H1 (cell line): ENCODE measurements around the gene ACAP2. TPM values are rescaled to one million over a fixed set of nuclear protein-coding genes. Genes with fewer than 3 reads are reported as not detected.

Experiments used
- CTCF ChIA-PET: fragments of 300-600 bp; sonication (Branson Sonifier 250); formaldehyde crosslinking; loops from one replicate; lab custom pipeline; 2021; ENCODE audit not compliant: partially characterized antibody; lab: Charles Lee
- POLR2A ChIA-PET: fragments of 300-600 bp; sonication (Branson Sonifier 250); formaldehyde crosslinking; loops from one replicate; lab custom pipeline; 2021; ENCODE audit warnings: inconsistent platforms; ENCODE audit not compliant: partially characterized antibody; lab: Charles Lee
- DNase-seq, 2 experiments: peaks; one replicate each; pipeline versions ENCODE4 v3.0.0 to v3.0.0-alpha.2; 2010 to 2022; ENCODE audit warnings: low spot score in 2 of 2, low read depth in 1 of 2, mixed read lengths in 1 of 2
- FAIRE-seq: peaks from 2 replicates; lab custom pipeline; 2011; peaks lifted over from hg19 to GRCh38; lab: Jason Lieb, UNC
- H2AFZ ChIP-seq: 2 replicates; pipeline ENCODE4 v1.8.1; 2012; ENCODE audit warnings: low read length, inconsistent platforms
- H2AK5ac ChIP-seq: 2 replicates; pipeline ENCODE4 v1.6.1; 2013; ENCODE audit warnings: low read depth, low read length
- H2BK120ac ChIP-seq: replicated peaks from 2 replicates; pipeline ENCODE3; 2013; ENCODE audit warnings: low read depth, low read length, inconsistent platforms
- H2BK12ac ChIP-seq: 2 replicates; pipeline ENCODE4 v1.6.1; 2013; ENCODE audit warnings: low read depth, low read length
- H2BK15ac ChIP-seq: 2 replicates; pipeline ENCODE4 v1.6.1; 2013; ENCODE audit warnings: low read length
- H2BK20ac ChIP-seq: 2 replicates; pipeline ENCODE4 v1.6.1; 2013; ENCODE audit warnings: low read length
- H2BK5ac ChIP-seq: 2 replicates; pipeline ENCODE4 v1.6.1; 2013; ENCODE audit warnings: low read depth, low read length
- H3K14ac ChIP-seq: 2 replicates; pipeline ENCODE4 v1.6.1; 2013; ENCODE audit warnings: inconsistent platforms; ENCODE audit not compliant: insufficient read length
- H3K18ac ChIP-seq: 2 replicates; pipeline ENCODE4 v1.6.1; 2013; ENCODE audit warnings: low read length; ENCODE audit errors: extremely low read depth
- H3K23ac ChIP-seq: 2 replicates; pipeline ENCODE4 v1.6.1; 2013; ENCODE audit warnings: inconsistent platforms; ENCODE audit not compliant: insufficient read length
- H3K23me2 ChIP-seq: 2 replicates; pipeline ENCODE4 v1.6.1; 2013; ENCODE audit warnings: low read depth, low read length
- H3K27ac ChIP-seq: 2 replicates; pipeline ENCODE4 v1.6.1; 2011; ENCODE audit warnings: low read depth, low read length, inconsistent platforms
- H3K27me3 ChIP-seq, 4 experiments: replicated peaks in 1 of 4; 1 replicate in 1 of 4; 2 replicates in 3 of 4; pipeline versions ENCODE4 v1.6.1 to v1.8.1; 2011 to 2013; ENCODE audit warnings: low read length in 3 of 4, mild to moderate bottlenecking in 3 of 4, inconsistent platforms in 2 of 4, mixed read lengths in 2 of 4, moderate library complexity in 1 of 4; ENCODE audit not compliant: control insufficient read depth in 3 of 4, insufficient read depth in 3 of 4; ENCODE audit errors: extremely low read depth in 1 of 4
- H3K36me3 ChIP-seq, 4 experiments: 2 replicates each; pipeline versions ENCODE4 v1.6.1 to v1.8.1; 2011 to 2013; ENCODE audit warnings: mild to moderate bottlenecking in 4 of 4, low read length in 3 of 4, moderate library complexity in 2 of 4, control low read depth in 1 of 4, inconsistent platforms in 1 of 4; ENCODE audit not compliant: insufficient read depth in 4 of 4, control insufficient read depth in 2 of 4
- H3K4ac ChIP-seq: replicated peaks from 2 replicates; pipeline ENCODE3; 2013; ENCODE audit warnings: low read length, low read depth, mixed read lengths, inconsistent platforms; ENCODE audit not compliant: insufficient read length
- H3K4me1 ChIP-seq, 4 experiments: replicated peaks in 1 of 4; 1 replicate in 1 of 4; 2 replicates in 3 of 4; pipeline versions ENCODE4 v1.6.1 to v1.8.1; 2011 to 2013; ENCODE audit warnings: low read length in 3 of 4, inconsistent platforms in 2 of 4, mixed read lengths in 1 of 4; ENCODE audit not compliant: insufficient read depth in 4 of 4, control insufficient read depth in 3 of 4
- H3K4me2 ChIP-seq, 2 experiments: 2 replicates each; pipeline versions ENCODE4 v1.6.1 to v1.8.1; 2011 to 2013; ENCODE audit warnings: low read depth in 2 of 2, low read length in 2 of 2, control low read depth in 1 of 2, inconsistent platforms in 1 of 2, mild to moderate bottlenecking in 1 of 2; ENCODE audit not compliant: insufficient read depth in 1 of 2
- H3K4me3 ChIP-seq, 4 experiments: fragments of 200-600, 300-600 bp in 1 of 4; sonication (generic), shearing (Covaris generic), sonication (Bioruptor Twin) in 1 of 4; 2 replicates each; pipeline versions ENCODE4 v1.5.1 to v1.8.1; 2011 to 2016; ENCODE audit warnings: low read length in 4 of 4, low read depth in 3 of 4, control low read depth in 2 of 4, inconsistent platforms in 2 of 4, mild to moderate bottlenecking in 2 of 4, mixed read lengths in 1 of 4, moderate library complexity in 1 of 4; ENCODE audit not compliant: insufficient read depth in 2 of 4; ENCODE audit errors: extremely low read depth in 1 of 4
- H3K56ac ChIP-seq: replicated peaks from 2 replicates; pipeline ENCODE3; 2013; ENCODE audit warnings: low read depth, mild to moderate bottlenecking, mixed read lengths, low read length, inconsistent platforms; ENCODE audit not compliant: insufficient read length
- H3K79me1 ChIP-seq: 2 replicates; pipeline ENCODE4 v1.6.1; 2013; ENCODE audit warnings: low read depth, low read length, control low read depth
- H3K79me2 ChIP-seq, 2 experiments: 2 replicates each; pipeline versions ENCODE4 v1.6.1 to v1.8.1; 2012 to 2013; ENCODE audit warnings: low read length in 2 of 2, mild to moderate bottlenecking in 2 of 2, inconsistent platforms in 1 of 2; ENCODE audit not compliant: insufficient read depth in 2 of 2, control insufficient read depth in 1 of 2
- H3K9ac ChIP-seq, 4 experiments: replicated peaks in 1 of 4; 1 replicate in 1 of 4; 2 replicates in 3 of 4; pipeline versions ENCODE4 v1.6.1 to v1.8.1; 2011 to 2013; ENCODE audit warnings: low read depth in 3 of 4, low read length in 3 of 4, control low read depth in 2 of 4, mild to moderate bottlenecking in 2 of 4, moderate library complexity in 2 of 4, inconsistent platforms in 1 of 4; ENCODE audit errors: extremely low read depth in 1 of 4
- H3K9me3 ChIP-seq, 2 experiments: 2 replicates each; pipeline versions ENCODE4 v1.6.1 to v1.8.1; 2012 to 2013; ENCODE audit warnings: mild to moderate bottlenecking in 2 of 2, moderate library complexity in 2 of 2, control low read depth in 1 of 2, inconsistent platforms in 1 of 2, low read depth in 1 of 2, low read length in 1 of 2, mixed read lengths in 1 of 2; ENCODE audit not compliant: insufficient read depth in 2 of 2
- H4K20me1 ChIP-seq, 2 experiments: replicated peaks in 1 of 2; 2 replicates each; pipeline versions ENCODE3 to v1.8.1; 2011 to 2013; ENCODE audit warnings: inconsistent platforms in 2 of 2, low read length in 2 of 2, mild to moderate bottlenecking in 1 of 2; ENCODE audit not compliant: insufficient read depth in 2 of 2, control insufficient read depth in 1 of 2
- H4K5ac ChIP-seq: 2 replicates; pipeline ENCODE4 v1.6.1; 2013; ENCODE audit warnings: low read length, low read depth, mixed read lengths, inconsistent platforms; ENCODE audit not compliant: insufficient read length
- H4K8ac ChIP-seq: 2 replicates; pipeline ENCODE4 v1.8.0; 2013; ENCODE audit warnings: mild to moderate bottlenecking, moderate library complexity, low read length, inconsistent platforms; ENCODE audit not compliant: insufficient read depth; ENCODE audit errors: extremely low read depth
- H4K91ac ChIP-seq: replicated peaks from 2 replicates; pipeline ENCODE3; 2013; ENCODE audit warnings: low read length, mixed read lengths, inconsistent platforms; ENCODE audit not compliant: insufficient read length
- ASH2L ChIP-seq: fragments of 200-600, 300-600 bp; sonication (generic); IDR thresholded peaks from one replicate; pipeline ENCODE4 v1.7.1; 2017; ENCODE audit warnings: low read length
- BACH1 ChIP-seq: IDR thresholded peaks from 2 replicates; pipeline ENCODE4 v1.6.1; 2012; ENCODE audit warnings: low read length, improper control_type of control experiment
- BRCA1 ChIP-seq: IDR thresholded peaks from 2 replicates; pipeline ENCODE4 v1.6.1; 2012; ENCODE audit warnings: low read depth, low read length, improper control_type of control experiment
- CBX8 ChIP-seq: fragments of 300-800, 300-1000 bp; sonication (generic); IDR thresholded peaks from 2 replicates; pipeline ENCODE4 v1.7.1; 2016; ENCODE audit warnings: low read depth, low read length, borderline replicate concordance
- CTBP2 ChIP-seq: IDR thresholded peaks from 2 replicates; pipeline ENCODE4 v1.7.0; 2011; ENCODE audit warnings: borderline replicate concordance, mild to moderate bottlenecking, moderate library complexity, mixed read lengths, low read length; ENCODE audit not compliant: insufficient read depth, insufficient read length
- EGR1 ChIP-seq: IDR thresholded peaks from 2 replicates; pipeline ENCODE4 v1.6.1; 2011; ENCODE audit warnings: low read depth, low read length, borderline replicate concordance
- GABPA ChIP-seq: IDR thresholded peaks from 2 replicates; pipeline ENCODE4 v1.6.1; 2011; ENCODE audit warnings: mild to moderate bottlenecking, low read length, moderate library complexity, borderline replicate concordance; ENCODE audit not compliant: insufficient read depth
- JUND ChIP-seq: IDR thresholded peaks from 2 replicates; pipeline ENCODE4 v1.6.1; 2011; ENCODE audit warnings: mild to moderate bottlenecking, improper control_type of control experiment, low read length
- PHF8 ChIP-seq: fragments of 200-600 bp; sonication (generic); conservative IDR thresholded peaks from 2 replicates; pipeline ENCODE4 v1.7.1; 2012; ENCODE audit warnings: low read depth, mild to moderate bottlenecking, inconsistent platforms, low read length, moderate library complexity
- POLR2A ChIP-seq, 2 experiments: IDR thresholded peaks; 1 replicate in 1 of 2; 2 replicates in 1 of 2; pipeline ENCODE4 v1.6.1; 2011; ENCODE audit warnings: low read depth in 2 of 2, low read length in 2 of 2, mild to moderate bottlenecking in 2 of 2; ENCODE audit errors: control extremely low read depth in 1 of 2
- POU5F1 ChIP-seq: IDR thresholded peaks from 2 replicates; pipeline ENCODE4 v1.6.1; 2011; ENCODE audit warnings: low read depth, mild to moderate bottlenecking, low read length, moderate library complexity
- SIN3A ChIP-seq, 2 experiments: IDR thresholded peaks in 1 of 2; conservative IDR thresholded peaks in 1 of 2; 2 replicates each; pipeline ENCODE4 v1.6.1; 2011 to 2012; ENCODE audit warnings: low read length in 2 of 2, improper control_type of control experiment in 1 of 2, low read depth in 1 of 2, mild to moderate bottlenecking in 1 of 2
- SP1 ChIP-seq: IDR thresholded peaks from 2 replicates; pipeline ENCODE4 v1.6.1; 2011; ENCODE audit warnings: low read depth, low read length
- TAF1 ChIP-seq: IDR thresholded peaks from 2 replicates; pipeline ENCODE4 v1.6.1; 2011; ENCODE audit warnings: mild to moderate bottlenecking, low read depth, low read length
- TAF7 ChIP-seq: optimal IDR thresholded peaks from 2 replicates; pipeline ENCODE3; 2011; ENCODE audit warnings: low read depth, mild to moderate bottlenecking, inconsistent platforms, low read length, moderate library complexity, borderline replicate concordance
- TCF12 ChIP-seq: IDR thresholded peaks from 2 replicates; pipeline ENCODE4 v1.6.1; 2011; ENCODE audit warnings: low read depth, mild to moderate bottlenecking, low read length
- WGBS, 2 experiments: shearing (Covaris generic) in 1 of 2; methylation state at CpG; one replicate each; pipeline versions ENCODE4 v1.1.6 to v1.1.7; 2013 to 2015; ENCODE audit warnings: low lambda C conversion rate in 2 of 2, mixed read lengths in 2 of 2, inconsistent platforms in 1 of 2, low coverage in 1 of 2, missing lambda C conversion rate in 1 of 2; ENCODE audit not compliant: insufficient replicate concordance in 2 of 2, insufficient coverage in 1 of 2, insufficient read length in 1 of 2; ENCODE audit errors: extremely low coverage in 1 of 2, missing lambda C conversion rate in 1 of 2; 5-methylcytosine and 5-hydroxymethylcytosine counted together
- polyA plus RNA-seq, 7 experiments: library from polyadenylated mRNA; depleted of rRNA in 3 of 7; stranded (reverse) in 5 of 7; unstranded in 2 of 7; fragments of >200 nt in 5 of 7; fragments of 200-250 nt in 2 of 7; gene quantifications; 1 replicate in 5 of 7; 2 replicates in 1 of 7; 4 replicates in 1 of 7; pipeline versions ENCODE4 v1.2.1 to v1.2.3, GENCODE V29; 2011 to 2013; ENCODE audit warnings: missing spikeins in 2 of 7, mixed read lengths in 2 of 7
- total RNA-seq: library from RNA; stranded (reverse); fragmentation: NEBNext Ultra II Directional; extraction: Animal tissue kit (Norgen Biotek cat#: 25700); gene quantifications from 2 replicates; pipeline ENCODE4 v1.2.1, GENCODE V29; 2021

The ACAP2 gene
- total and polyA plus RNA-seq, 2 of the 8 experiments (the other 6 are each of a cell fraction or from before 2014, with no cell fraction given): 7.7 to 37.3 TPM

- H3K23me2 ChIP-seq: no peaks in the 10 kb centered on the region
- no peak overlapping the region for H4K5ac ChIP-seq
- ChIA-PET POLR2A (no interaction called here), CTCF (interaction anchor here (0.6 kb wide), 1 partner anchor 94 kb away, joined by 3 read pairs; no protein-coding TSS in a partner anchor)
- no peak overlapping the region for H2BK5ac ChIP-seq
- H3K9me3 ChIP-seq: no peaks in the 10 kb centered on the region; a peak in 1 of 4 replicates
- no peak overlapping the region for H2BK20ac ChIP-seq
- no peak overlapping the region for H3K23ac ChIP-seq
- H3K4me1 ChIP-seq: no peaks in the 10 kb centered on the region
- H2BK15ac ChIP-seq: no peak overlapping the region
- TF ChIP-seq BRCA1: no peak
- no peak for TF ChIP-seq BACH1
- TF ChIP-seq CTBP2: no peak
- no peak for TF ChIP-seq GABPA
- no peak for TF ChIP-seq TAF7
- no peak for TF ChIP-seq POU5F1
- no peak for TF ChIP-seq ASH2L
- no peak for TF ChIP-seq EGR1
- no peak for TF ChIP-seq SIN3A (conservative IDR thresholded peaks at IDR 0.05 in 1 of 2, IDR thresholded peaks at IDR 0.05 in 1 of 2; ENCODE audit: low read depth in 1 of 2, low read length in 2 of 2)
- TF ChIP-seq JUND: no peak
- TF ChIP-seq PHF8: no peak
- no peak for TF ChIP-seq CBX8
- TF ChIP-seq TAF1: no peak
- TF ChIP-seq TCF12: no peak
- TF ChIP-seq POLR2A (IDR thresholded peaks at IDR 0.05; ENCODE audit: control extremely low read depth in 1 of 2, low read depth in 2 of 2, low read length in 2 of 2): no peak
- no peak for TF ChIP-seq SP1
- H3K4me2 ChIP-seq: no peak overlapping the region
- H2BK12ac ChIP-seq: no peak overlapping the region
- H3K79me2 ChIP-seq: no peaks in the 10 kb centered on the region
- H3K56ac ChIP-seq: no peak overlapping the region
- no peak overlapping the region for H3K14ac ChIP-seq
- WGBS, 2 experiments: 97% methylated on average over 4 of the region's 4 CpGs; no CpG with 5 or more reads in 1 of the 2 experiments
- no peak overlapping the region for H2AFZ ChIP-seq
- no peak overlapping the region for H3K4ac ChIP-seq
- no peak overlapping the region for H3K18ac ChIP-seq
- no peak overlapping the region for H2AK5ac ChIP-seq
- H3K9ac ChIP-seq: no peak overlapping the region
- H3K27ac ChIP-seq: no peak overlapping the region
- no peak for DNase-seq
- no peak overlapping the region for H3K4me3 ChIP-seq
- no peak for FAIRE-seq
- H4K91ac ChIP-seq: no peak overlapping the region
- H4K20me1 ChIP-seq: no peaks in the 10 kb centered on the region
- no peaks in the 10 kb centered on the region for H3K36me3 ChIP-seq
- H3K79me1 ChIP-seq: no peaks in the 10 kb centered on the region
- H2BK120ac ChIP-seq: no peak overlapping the region
- no peaks in the 10 kb centered on the region for H3K27me3 ChIP-seq
- H4K8ac ChIP-seq: no peak overlapping the region
Measured at GRCh38 chr3:195468841-195469240, 26.0 kb upstream of the ACAP2 start.
